Body of pancreas (tissue), 4 donors: Measurements from ENCODE around the gene RNU1-3.
"Not testable (repeated sequence)": the region's sequence is repeated elsewhere in the genome, so short reads cannot be mapped to it uniquely, and the experiment has no call there.

Experiments
- CTCF ChIP-seq, 7 experiments: fragments of 450-650 bp in 4 of 7; fragments of 200-600 bp in 3 of 7; sonication (generic) in 3 of 7; IDR thresholded peaks; one replicate each; pipeline ENCODE4 v1.5.1; 2016 to 2019; ENCODE audit warnings: antibody characterized with exemption in 7 of 7
- POLR2A ChIP-seq, 3 donors: fragments of 450-650 bp; IDR thresholded peaks; one replicate each; pipeline ENCODE4 v1.6.1; 2016; ENCODE audit warnings: antibody characterized with exemption in 3 of 3, mild to moderate bottlenecking in 2 of 3

GRCh38 chr1:16693449-16694307, 26.9 kb upstream of the RNU1-3 start:
- not testable (repeated sequence) for TF ChIP-seq POLR2A, CTCF (IDR thresholded peaks at IDR 0.05)
